B cell (primary cell): ENCODE data around the gene PTRH2. TPM values are rescaled to one million over a fixed set of nuclear protein-coding genes. Genes with fewer than 3 reads are reported as not detected.
"Not testable (repeated sequence)": the region's sequence is repeated elsewhere in the genome, so short reads cannot be mapped to it uniquely, and the experiment has no call there.

Experiments
- ATAC-seq: fragments of 200-7000 bp; cut with Tn5 transposase; one replicate; pipeline ENCODE4 v1.10.0; 2021; ENCODE audit warnings: low read depth, mild to moderate bottlenecking, moderate number of reproducible peaks, moderate library complexity
- CTCF ChIA-PET: fragments of 350-600 bp; sonication (Branson Sonifier 250); formaldehyde crosslinking; loops from one replicate; lab custom pipeline; 2021; ENCODE audit warnings: antibody characterized with exemption, inconsistent platforms; lab: Charles Lee
- POLR2A ChIA-PET: fragments of 350-600 bp; sonication (Branson Sonifier 250); formaldehyde crosslinking; loops from one replicate; lab custom pipeline; 2021; ENCODE audit warnings: antibody characterized with exemption; lab: Charles Lee
- DNase-seq: peaks from one replicate; pipeline ENCODE4 v3.0.0; 2013
- H2AFZ ChIP-seq: 2 replicates; pipeline ENCODE4 v1.6.1; 2012; ENCODE audit warnings: mild to moderate bottlenecking, low read depth, low read length; ENCODE audit not compliant: insufficient read depth, poor library complexity, severe bottlenecking
- H3K27ac ChIP-seq, 2 donors: 1 replicate in 1 of 2; 2 replicates in 1 of 2; pipeline ENCODE4 v1.5.1; 2012 to 2013; ENCODE audit warnings: low read length in 2 of 2, mild to moderate bottlenecking in 2 of 2, moderate library complexity in 1 of 2
- H3K27me3 ChIP-seq, 4 experiments: fragments of 200-600 bp in 1 of 4; sonication (generic) in 1 of 4; replicated peaks in 1 of 4; 1 replicate in 2 of 4; 2 replicates in 2 of 4; pipeline versions ENCODE4 v1.6.1 to v1.7.0; 2013 to 2016; ENCODE audit warnings: low read length in 3 of 4, mild to moderate bottlenecking in 2 of 4, mixed read lengths in 1 of 4, moderate library complexity in 1 of 4; ENCODE audit not compliant: insufficient read depth in 4 of 4, control insufficient read depth in 3 of 4; ENCODE audit errors: control extremely low read depth in 1 of 4
- H3K36me3 ChIP-seq, 2 experiments: replicated peaks in 1 of 2; 1 replicate in 1 of 2; 2 replicates in 1 of 2; pipeline versions ENCODE4 v1.6.1 to v1.7.1; 2013; ENCODE audit warnings: low read length in 1 of 2; ENCODE audit not compliant: insufficient read depth in 2 of 2, control insufficient read depth in 1 of 2; ENCODE audit errors: control extremely low read depth in 1 of 2, extremely low read depth in 1 of 2
- H3K4me1 ChIP-seq, 2 donors: fragments of 200-600 bp in 1 of 2; sonication (generic) in 1 of 2; 1 replicate in 1 of 2; 2 replicates in 1 of 2; pipeline versions ENCODE4 v1.5.1 to v1.6.1; 2013 to 2017; ENCODE audit warnings: low read length in 2 of 2; ENCODE audit not compliant: control insufficient read depth in 2 of 2, insufficient read depth in 2 of 2
- H3K4me2 ChIP-seq: replicated peaks from 2 replicates; pipeline ENCODE3; 2012; ENCODE audit warnings: mild to moderate bottlenecking, low read depth, low read length; ENCODE audit not compliant: poor library complexity, severe bottlenecking
- H3K4me3 ChIP-seq, 5 experiments: fragments of 200-600 bp in 1 of 5; sonication (generic) in 1 of 5; 1 replicate in 3 of 5; 2 replicates in 2 of 5; pipeline versions ENCODE4 v1.5.1 to v1.7.0; 2011 to 2016; ENCODE audit warnings: low read length in 4 of 5, mild to moderate bottlenecking in 4 of 5, low read depth in 2 of 5, control low read depth in 1 of 5, moderate library complexity in 1 of 5; ENCODE audit not compliant: insufficient read depth in 1 of 5; ENCODE audit errors: control extremely low read depth in 1 of 5, extremely low read depth in 1 of 5
- H3K79me2 ChIP-seq: fragments of 200-600 bp; sonication (generic); one replicate; pipeline ENCODE4 v1.6.0; 2016; ENCODE audit warnings: low read length; ENCODE audit not compliant: control insufficient read depth, insufficient read depth
- H3K9ac ChIP-seq: fragments of 200-600 bp; sonication (generic); 2 replicates; pipeline ENCODE4 v1.6.1; 2017; ENCODE audit warnings: mild to moderate bottlenecking, low read length, moderate library complexity
- H3K9me3 ChIP-seq, 3 donors: one replicate each; pipeline versions ENCODE4 v1.6.1 to v1.7.1; 2013; ENCODE audit warnings: low read length in 2 of 3; ENCODE audit not compliant: control insufficient read depth in 2 of 3, insufficient read depth in 1 of 3; ENCODE audit errors: control extremely low read depth in 1 of 3
- H4K20me1 ChIP-seq: 2 replicates; pipeline ENCODE4 v1.6.0; 2012; ENCODE audit warnings: mild to moderate bottlenecking, low read length; ENCODE audit not compliant: insufficient read depth, control insufficient read depth, poor library complexity, severe bottlenecking
- H3K27ac Mint-ChIP-seq: one replicate; pipeline ENCODE4 v1.8.0; 2021; ENCODE audit warnings: mixed read lengths
- H3K27me3 Mint-ChIP-seq: one replicate; pipeline ENCODE4 v1.8.0; 2021; ENCODE audit warnings: mixed read lengths
- H3K4me1 Mint-ChIP-seq: one replicate; pipeline ENCODE4 v1.8.0; 2021; ENCODE audit warnings: mixed read lengths
- H3K4me3 Mint-ChIP-seq: one replicate; pipeline ENCODE4 v1.8.0; 2021; ENCODE audit warnings: mixed read lengths
- H3K9me3 Mint-ChIP-seq: one replicate; pipeline ENCODE4 v1.8.0; 2022; ENCODE audit warnings: mixed read lengths; ENCODE audit not compliant: insufficient read depth
- EZH2 ChIP-seq: IDR thresholded peaks from 2 replicates; pipeline ENCODE4 v1.6.1; 2012; ENCODE audit warnings: borderline replicate concordance, low read depth, mild to moderate bottlenecking, moderate library complexity, low read length; ENCODE audit not compliant: insufficient read depth, poor library complexity, severe bottlenecking
- WGBS: methylation state at CpG from one replicate; pipeline ENCODE4 v1.1.5; 2013; ENCODE audit warnings: missing lambda C conversion rate; ENCODE audit not compliant: insufficient coverage; 5-methylcytosine and 5-hydroxymethylcytosine counted together
- intact Hi-C: fragments of 100-400 bp; cut with micrococcal nuclease; formaldehyde crosslinking; loops from one replicate; pipeline ENCODE4 v1.10.0; 2022
- polyA plus RNA-seq: library from polyadenylated mRNA; depleted of rRNA; stranded (reverse); fragments of >200 nt; gene quantifications from 2 replicates; pipeline ENCODE4 v1.2.3, GENCODE V29; 2012
- total RNA-seq, 2 donors: library from RNA; stranded (reverse); fragments of 120-200 nt in 1 of 2; gene quantifications; 1 replicate in 1 of 2; 2 replicates in 1 of 2; pipeline versions ENCODE4 v1.2.3 to v1.2.4, GENCODE V29; 2013 to 2022
- TF ChIP-seq, protein P1 (sequence below): fragments of 200-600 bp; IDR thresholded peaks from one replicate; pipeline ENCODE4 v1.8.0; 2022; ENCODE audit warnings: antibody characterized with exemption, mild to moderate bottlenecking

Gene PTRH2
- total and polyA plus RNA-seq, 2 donors (not counting 1 experiment from before 2014, with no cell fraction given) = 7.1 to 22.7 TPM

DNA sequence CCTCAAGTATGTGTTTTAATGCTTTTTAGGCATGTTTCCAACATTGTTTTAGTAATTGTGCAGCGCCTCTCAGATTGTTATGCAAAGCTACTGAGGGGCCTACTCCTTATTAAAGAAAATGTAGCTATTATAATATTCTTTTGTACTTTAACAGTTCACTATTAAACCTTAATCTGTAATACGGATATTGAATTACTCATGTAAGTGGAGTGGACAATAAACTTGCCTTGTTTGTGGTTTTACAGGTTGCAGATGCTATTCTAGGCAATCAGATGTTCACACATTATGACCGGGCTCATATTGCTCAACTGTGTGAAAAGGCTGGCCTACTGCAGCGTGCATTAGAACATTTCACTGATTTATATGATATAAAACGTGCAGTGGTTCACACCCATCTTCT, 41.0 kb downstream of the PTRH2 start:
- intact Hi-C loops = no loop called here
- POLR2A ChIA-PET = no interaction called here
- TF ChIP-seq EZH2 = no peak
- TF ChIP-seq, protein P1, sequence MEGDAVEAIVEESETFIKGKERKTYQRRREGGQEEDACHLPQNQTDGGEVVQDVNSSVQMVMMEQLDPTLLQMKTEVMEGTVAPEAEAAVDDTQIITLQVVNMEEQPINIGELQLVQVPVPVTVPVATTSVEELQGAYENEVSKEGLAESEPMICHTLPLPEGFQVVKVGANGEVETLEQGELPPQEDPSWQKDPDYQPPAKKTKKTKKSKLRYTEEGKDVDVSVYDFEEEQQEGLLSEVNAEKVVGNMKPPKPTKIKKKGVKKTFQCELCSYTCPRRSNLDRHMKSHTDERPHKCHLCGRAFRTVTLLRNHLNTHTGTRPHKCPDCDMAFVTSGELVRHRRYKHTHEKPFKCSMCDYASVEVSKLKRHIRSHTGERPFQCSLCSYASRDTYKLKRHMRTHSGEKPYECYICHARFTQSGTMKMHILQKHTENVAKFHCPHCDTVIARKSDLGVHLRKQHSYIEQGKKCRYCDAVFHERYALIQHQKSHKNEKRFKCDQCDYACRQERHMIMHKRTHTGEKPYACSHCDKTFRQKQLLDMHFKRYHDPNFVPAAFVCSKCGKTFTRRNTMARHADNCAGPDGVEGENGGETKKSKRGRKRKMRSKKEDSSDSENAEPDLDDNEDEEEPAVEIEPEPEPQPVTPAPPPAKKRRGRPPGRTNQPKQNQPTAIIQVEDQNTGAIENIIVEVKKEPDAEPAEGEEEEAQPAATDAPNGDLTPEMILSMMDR = no peak

DNA sequence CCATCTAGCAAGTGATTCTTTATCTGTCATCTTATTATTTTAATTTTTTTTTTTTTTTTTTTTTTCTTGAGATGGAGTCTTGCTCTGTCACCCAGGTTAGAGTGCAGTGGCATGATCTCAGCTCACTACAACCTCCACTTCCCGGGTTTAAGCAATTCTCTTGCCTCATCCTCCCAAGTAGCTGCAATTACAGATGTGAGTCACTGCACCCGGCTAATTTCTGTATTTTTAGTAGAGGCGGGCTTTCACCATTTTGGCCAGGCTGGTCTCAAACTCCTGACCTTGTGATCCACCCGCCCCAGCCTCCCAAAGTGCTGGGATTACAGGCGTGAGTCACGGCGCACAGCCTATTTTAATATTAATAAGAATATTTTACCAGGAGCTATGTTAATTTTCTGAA, 50.6 kb downstream of the PTRH2 start:
- H3K4me3 Mint-ChIP-seq, H3K4me1 ChIP-seq, H3K27ac ChIP-seq, H3K9me3 ChIP-seq, H3K9me3 Mint-ChIP-seq, H2AFZ ChIP-seq, H3K9ac ChIP-seq, H3K27me3 ChIP-seq, H3K4me2 ChIP-seq, H3K4me3 ChIP-seq, DNase-seq, H3K27ac Mint-ChIP-seq, ATAC-seq, H3K27me3 Mint-ChIP-seq, POLR2A ChIA-PET, H3K4me1 Mint-ChIP-seq: not testable (repeated sequence)
- Histone ChIP-seq H4K20me1 (peaks cover 10% of the 10 kb centered on the region), H3K36me3 (peaks cover 7 to 82% of the 10 kb centered on the region in 2 experiments), H3K79me2 (peaks cover 32% of the 10 kb centered on the region)
- CTCF ChIA-PET = interaction anchor here (1.3 kb wide), 1 partner anchor 27 kb away, joined by 5 read pairs; no protein-coding TSS in a partner anchor
- 100% methylated on average over 2 of the region's 7 CpGs for WGBS
- intact Hi-C loops = loop anchor here (5.0 kb wide), 1 partner anchor 39 kb away; the partner anchor contains the start of gene CLTC

More for the DNA sequence above, 41.0 kb downstream of the PTRH2 start:
- Mint-ChIP-seq H3K9me3 (no peaks in the 10 kb centered on the region), H3K27ac (no peak overlapping the region), H3K4me3 (no peak overlapping the region), H3K4me1 (peaks cover 35% of the 10 kb centered on the region), H3K27me3 (no peaks in the 10 kb centered on the region)
- no peaks in the 10 kb centered on the region for H4K20me1 ChIP-seq
- CTCF ChIA-PET = no interaction called here
- no peak for DNase-seq
- peaks cover 41% of the 10 kb centered on the region for H3K79me2 ChIP-seq
- no peak overlapping the region for H3K4me2 ChIP-seq
- peaks cover 26 to 29% of the 10 kb centered on the region in 2 donors for H3K4me1 ChIP-seq
- no peak overlapping the region for H3K27ac ChIP-seq
- no peak overlapping the region for H3K9ac ChIP-seq
- no peak overlapping the region for H3K4me3 ChIP-seq
- no peaks in the 10 kb centered on the region for H3K27me3 ChIP-seq
- no peak for ATAC-seq
- no CpG with 5 or more reads among the region's 5 CpGs for WGBS
- no peak overlapping the region for H2AFZ ChIP-seq
- no peaks in the 10 kb centered on the region for H3K9me3 ChIP-seq
- peaks cover 4 to 66% of the 10 kb centered on the region in 2 experiments for H3K36me3 ChIP-seq
